ENCODE measurements around the gene PPP2R2D. TPM values are rescaled to one million over a fixed set of nuclear protein-coding genes. Genes with fewer than 3 reads are reported as not detected.

PPP2R2D gene
- total and polyA plus RNA-seq, 8 donors: 15.6 to 96.7 (median 36.9) TPM

- intact Hi-C loops (cut with DNase I; ENCODE audit: low total_unique reads): no loop called here
- Histone ChIP-seq H3K27me3 (no peaks in the 10 kb centered on the region), H3K4me1 (peaks cover 7 to 41% (median 29%) of the 10 kb centered on the region in 4 donors), H3K9me3 (peaks cover 0 to 13% (median 2%) of the 10 kb centered on the region in 4 donors), H3K27ac (no peak overlapping the region), H3K36me3 (no peaks in the 10 kb centered on the region), H3K4me3 (no peak overlapping the region)
- DNase-seq: no peak
- no peak for TF ChIP-seq POLR2AphosphoS5 (IDR thresholded peaks at IDR 0.05)
- TF ChIP-seq EP300 (IDR thresholded peaks at IDR 0.05): no peak
- TF ChIP-seq, protein P1, sequence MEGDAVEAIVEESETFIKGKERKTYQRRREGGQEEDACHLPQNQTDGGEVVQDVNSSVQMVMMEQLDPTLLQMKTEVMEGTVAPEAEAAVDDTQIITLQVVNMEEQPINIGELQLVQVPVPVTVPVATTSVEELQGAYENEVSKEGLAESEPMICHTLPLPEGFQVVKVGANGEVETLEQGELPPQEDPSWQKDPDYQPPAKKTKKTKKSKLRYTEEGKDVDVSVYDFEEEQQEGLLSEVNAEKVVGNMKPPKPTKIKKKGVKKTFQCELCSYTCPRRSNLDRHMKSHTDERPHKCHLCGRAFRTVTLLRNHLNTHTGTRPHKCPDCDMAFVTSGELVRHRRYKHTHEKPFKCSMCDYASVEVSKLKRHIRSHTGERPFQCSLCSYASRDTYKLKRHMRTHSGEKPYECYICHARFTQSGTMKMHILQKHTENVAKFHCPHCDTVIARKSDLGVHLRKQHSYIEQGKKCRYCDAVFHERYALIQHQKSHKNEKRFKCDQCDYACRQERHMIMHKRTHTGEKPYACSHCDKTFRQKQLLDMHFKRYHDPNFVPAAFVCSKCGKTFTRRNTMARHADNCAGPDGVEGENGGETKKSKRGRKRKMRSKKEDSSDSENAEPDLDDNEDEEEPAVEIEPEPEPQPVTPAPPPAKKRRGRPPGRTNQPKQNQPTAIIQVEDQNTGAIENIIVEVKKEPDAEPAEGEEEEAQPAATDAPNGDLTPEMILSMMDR (IDR thresholded peaks at IDR 0.05): no peak
- no peak for TF ChIP-seq POLR2A (IDR thresholded peaks at IDR 0.05)
Observed at GRCh38 chr10:131925011-131925649, 24.3 kb downstream of the PPP2R2D start.

- DNase-seq: no peak
- intact Hi-C loops (cut with DNase I; ENCODE audit: low total_unique reads): no loop called here
- Histone ChIP-seq H3K27ac (no peak overlapping the region), H3K4me1 (peaks cover 7 to 47% (median 30%) of the 10 kb centered on the region in 4 donors), H3K36me3 (no peaks in the 10 kb centered on the region), H3K4me3 (no peak overlapping the region), H3K9me3 (peaks cover 0 to 13% (median 2%) of the 10 kb centered on the region in 4 donors), H3K27me3 (no peaks in the 10 kb centered on the region)
- TF ChIP-seq EP300 (IDR thresholded peaks at IDR 0.05) (no peak), POLR2A (IDR thresholded peaks at IDR 0.05) (no peak), POLR2AphosphoS5 (IDR thresholded peaks at IDR 0.05) (no peak)
- TF ChIP-seq, protein P1 (IDR thresholded peaks at IDR 0.05): no peak
- 93 to 97% (median 97%) methylated on average over 9 of the region's 9 CpGs for WGBS, 5 donors
Observed at GRCh38 chr10:131925716-131926115, 24.9 kb downstream of the PPP2R2D start.

DNA sequence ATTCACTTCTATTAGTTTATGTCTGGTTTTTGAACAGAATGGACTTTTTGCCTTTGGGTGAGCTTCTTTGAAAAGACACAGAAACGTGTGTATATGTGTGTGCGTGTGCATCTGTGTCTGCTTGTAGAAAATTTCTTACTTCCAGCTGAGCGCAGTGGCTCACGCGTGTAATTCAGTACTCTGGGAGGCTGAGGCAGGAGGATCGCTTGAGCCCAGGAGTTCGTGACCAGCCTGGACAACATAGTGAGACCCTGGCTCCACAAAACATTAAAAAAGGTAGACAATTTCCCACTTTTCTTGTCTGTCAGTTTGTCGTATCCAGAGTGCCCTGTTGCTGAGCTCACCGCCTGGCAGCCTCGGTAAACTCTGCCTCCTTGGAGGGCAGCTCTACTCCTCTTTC, 25.4 kb downstream of the PPP2R2D start:
- DNase-seq: no peak
- Histone ChIP-seq H3K27ac (no peak overlapping the region), H3K4me1 (peaks cover 7 to 51% (median 30%) of the 10 kb centered on the region in 4 donors), H3K27me3 (no peaks in the 10 kb centered on the region), H3K9me3 (peaks cover 0 to 13% (median 2%) of the 10 kb centered on the region in 4 donors), H3K36me3 (no peaks in the 10 kb centered on the region), H3K4me3 (no peak overlapping the region)
- intact Hi-C loops (cut with DNase I; ENCODE audit: low total_unique reads): no loop called here
- TF ChIP-seq POLR2AphosphoS5 (IDR thresholded peaks at IDR 0.05): no peak
- no peak for TF ChIP-seq EP300 (IDR thresholded peaks at IDR 0.05)
- TF ChIP-seq, protein P1 (IDR thresholded peaks at IDR 0.05): no peak
- no peak for TF ChIP-seq POLR2A (IDR thresholded peaks at IDR 0.05)
- WGBS, 5 donors: 96 to 100% (median 97%) methylated on average over 10 of the region's 10 CpGs

DNA sequence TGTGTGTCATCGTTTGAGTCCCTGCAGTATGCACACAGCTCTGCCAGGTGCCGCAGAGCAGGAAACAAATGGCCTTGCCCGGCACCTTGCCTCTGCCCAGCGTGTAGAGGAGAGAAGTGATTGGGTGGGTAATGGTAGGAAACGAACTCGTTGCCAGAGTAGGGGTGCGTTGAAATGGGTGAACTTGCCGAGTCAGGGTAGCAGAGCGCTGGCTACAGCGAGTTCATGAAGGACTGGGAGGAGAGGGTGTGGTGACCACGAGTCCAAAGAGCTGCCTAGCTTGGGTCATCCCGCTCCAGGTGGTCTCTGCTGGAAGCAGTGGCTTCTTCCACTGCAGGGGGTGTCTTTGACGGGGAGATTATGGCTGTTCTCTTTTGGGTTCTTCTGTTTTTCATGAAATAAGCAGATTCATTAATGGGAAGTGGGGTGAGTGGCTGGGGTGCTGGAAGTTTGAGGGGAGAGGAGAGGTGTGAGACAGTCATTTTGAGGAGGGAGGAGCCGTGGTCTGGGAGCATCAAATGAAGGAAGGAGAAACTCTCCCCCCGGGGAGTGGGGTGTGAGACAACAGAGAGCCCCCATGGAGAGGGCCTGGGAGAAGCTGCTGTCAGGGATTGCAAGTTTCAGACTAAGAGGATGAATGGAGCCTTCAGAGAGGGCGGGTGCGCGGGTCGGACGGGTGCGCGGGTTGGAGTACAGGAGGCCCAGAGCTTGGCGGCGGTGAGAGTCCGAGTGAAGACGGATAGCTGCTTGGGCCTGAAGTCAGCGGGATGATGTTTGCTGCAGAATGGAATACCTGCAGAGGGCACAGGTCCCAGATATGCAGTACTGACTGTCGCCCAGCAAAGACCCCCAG, 26.2 kb downstream of the PPP2R2D start:
- DNase-seq: no peak
- peaks cover 10 to 56% (median 33%) of the 10 kb centered on the region in 4 donors for H3K4me1 ChIP-seq
- intact Hi-C loops (cut with DNase I; ENCODE audit: low total_unique reads): no loop called here

More for the DNA sequence above, 26.2 kb downstream of the PPP2R2D start:
- Histone ChIP-seq H3K4me3 (no peak overlapping the region), H3K27ac (no peak overlapping the region), H3K27me3 (no peaks in the 10 kb centered on the region), H3K9me3 (peaks cover 0 to 13% (median 2%) of the 10 kb centered on the region in 4 donors), H3K36me3 (no peaks in the 10 kb centered on the region)
- TF ChIP-seq EP300 (IDR thresholded peaks at IDR 0.05) (no peak), POLR2A (IDR thresholded peaks at IDR 0.05) (no peak), POLR2AphosphoS5 (IDR thresholded peaks at IDR 0.05) (no peak)
- TF ChIP-seq, protein P1 (IDR thresholded peaks at IDR 0.05): no peak
- 93 to 96% (median 95%) methylated on average over 28 of the region's 28 CpGs for WGBS, 5 donors

Measured in stomach (tissue), 9 donors.